ENCODE data around the gene PLA2G6.
"Not testable (repeated sequence)": the region's sequence is repeated elsewhere in the genome, so short reads cannot be mapped to it uniquely, and the experiment has no call there.

PLA2G6 gene

DNA sequence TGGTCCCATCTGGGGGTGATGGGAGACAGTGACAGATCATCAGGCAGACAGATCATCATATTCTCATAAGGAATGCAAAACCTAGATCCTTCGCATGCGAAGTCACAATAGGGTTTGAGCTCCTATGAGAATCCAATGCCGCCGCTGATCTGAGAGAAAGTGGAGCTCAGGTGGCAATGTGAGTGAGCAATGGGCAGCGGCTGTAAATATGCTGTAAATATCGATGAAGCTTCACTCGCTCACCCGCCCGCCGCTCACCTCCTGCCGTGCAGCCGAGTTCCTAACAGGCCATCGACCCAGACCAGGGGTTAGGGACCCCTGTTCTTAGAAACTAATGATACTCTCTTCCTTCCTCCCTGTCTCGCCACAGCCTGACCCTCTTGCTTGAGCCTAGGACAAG, 9.4 kb upstream of the PLA2G6 start:
- DNase-seq: no peak

GRCh38 chr22:38190581-38190980, 9.0 kb upstream of the PLA2G6 start:
- no peak for DNase-seq

DNA sequence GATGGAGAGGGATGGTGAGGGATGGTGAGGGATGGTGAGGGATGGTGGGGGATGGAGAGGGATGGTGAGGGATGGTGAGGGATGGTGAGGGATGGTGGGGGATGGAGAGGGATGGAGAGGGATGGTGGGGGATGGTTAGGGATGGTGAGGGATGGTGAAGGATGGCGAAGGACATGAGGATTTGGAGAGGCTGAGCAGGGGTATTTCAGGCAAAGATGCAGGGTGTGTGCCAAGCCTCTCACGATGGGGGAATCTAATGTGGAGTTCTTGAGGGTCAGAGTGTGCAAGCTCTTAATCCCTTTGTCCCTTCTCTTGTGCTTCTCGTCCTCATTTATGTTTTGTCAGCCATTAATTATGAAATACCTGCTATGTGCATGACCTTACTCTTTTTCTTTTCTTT, 7.5 kb upstream of the PLA2G6 start:
- DNase-seq: no peak

DNA sequence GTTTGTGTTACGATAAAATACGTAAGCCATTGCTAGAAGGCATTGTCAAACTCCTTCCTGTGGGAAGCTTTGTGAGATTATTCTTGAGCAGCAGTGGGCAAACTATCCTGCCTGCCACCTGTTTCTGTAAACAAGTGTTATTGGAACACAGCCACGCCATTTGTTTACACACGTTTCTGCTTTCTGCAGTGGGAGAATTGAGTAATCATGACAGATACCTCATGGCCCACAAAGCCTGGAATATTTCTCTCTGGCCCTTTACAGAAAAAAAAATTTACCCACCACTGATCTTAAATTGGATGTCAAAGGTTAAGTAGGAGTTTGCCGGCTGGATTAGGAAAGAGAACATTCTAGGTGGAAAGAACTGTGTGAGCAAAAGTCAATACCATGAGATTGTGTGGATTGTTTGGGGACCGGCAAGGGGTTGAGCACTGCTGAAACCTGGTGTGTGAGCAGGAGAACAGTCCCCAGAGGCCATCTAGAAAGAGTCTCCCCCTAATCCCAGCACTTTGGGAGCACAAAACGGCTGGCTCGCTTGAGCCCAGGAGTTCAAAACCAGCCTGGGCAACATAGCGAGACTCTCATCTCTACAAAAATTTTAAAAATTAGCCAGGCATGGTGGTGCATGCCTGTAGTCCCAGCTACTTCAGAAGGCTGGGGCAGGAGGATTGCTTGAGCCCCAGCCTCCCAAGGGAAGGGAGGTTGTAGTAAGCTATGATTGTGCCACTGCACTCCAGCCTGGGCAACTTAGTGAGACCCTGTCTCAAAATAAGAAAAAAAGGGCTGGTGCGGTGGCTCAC, 6.0 kb upstream of the PLA2G6 start:
- DNase-seq: no peak

GRCh38 chr22:38186429-38186828, 4.8 kb upstream of the PLA2G6 start:
- DNase-seq: no peak

GRCh38 chr22:38184788-38185187, 3.2 kb upstream of the PLA2G6 start:
- no peak for DNase-seq

- DNase-seq: no peak
Measured at GRCh38 chr22:38180841-38181452, 683 bp downstream of the PLA2G6 start.

GRCh38 chr22:38178605-38178937, 3.1 kb downstream of the PLA2G6 start:
- DNase-seq: not testable (repeated sequence)

DNA sequence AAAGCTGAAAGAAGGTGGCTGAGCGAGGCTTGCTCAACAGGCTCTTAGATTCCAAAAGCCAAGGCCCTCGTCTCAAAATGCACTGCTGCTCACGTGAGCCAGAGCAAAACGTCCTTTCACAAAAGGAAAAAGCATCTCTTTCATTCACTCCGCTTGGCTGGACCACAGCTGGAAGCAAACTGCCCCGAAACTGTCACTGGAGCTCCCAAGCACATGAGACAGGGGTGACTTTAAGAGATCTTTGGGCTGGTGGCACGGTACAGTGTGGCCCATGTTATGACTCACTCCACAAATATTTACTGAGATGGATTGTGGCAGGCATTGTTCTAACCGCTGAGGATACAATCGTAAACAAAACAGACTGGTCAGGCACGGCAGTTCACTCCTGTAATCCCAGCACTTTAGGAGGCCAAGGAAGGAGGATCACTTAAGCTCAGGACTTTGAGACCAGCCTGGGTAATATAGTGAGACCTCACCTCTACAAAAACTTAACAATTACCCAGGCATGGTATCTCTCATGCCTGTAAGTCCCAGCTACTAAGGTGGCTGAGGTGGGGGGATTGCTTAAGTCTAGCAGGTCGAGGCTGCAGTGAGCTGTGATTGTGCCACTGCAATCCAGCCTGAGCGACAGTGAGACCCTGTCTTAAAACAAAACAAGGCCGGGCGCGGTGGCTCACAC, 3.6 kb downstream of the PLA2G6 start:
- no peak for DNase-seq

GRCh38 chr22:38177571-38177925, 4.1 kb downstream of the PLA2G6 start:
- not testable (repeated sequence) for DNase-seq

DNA sequence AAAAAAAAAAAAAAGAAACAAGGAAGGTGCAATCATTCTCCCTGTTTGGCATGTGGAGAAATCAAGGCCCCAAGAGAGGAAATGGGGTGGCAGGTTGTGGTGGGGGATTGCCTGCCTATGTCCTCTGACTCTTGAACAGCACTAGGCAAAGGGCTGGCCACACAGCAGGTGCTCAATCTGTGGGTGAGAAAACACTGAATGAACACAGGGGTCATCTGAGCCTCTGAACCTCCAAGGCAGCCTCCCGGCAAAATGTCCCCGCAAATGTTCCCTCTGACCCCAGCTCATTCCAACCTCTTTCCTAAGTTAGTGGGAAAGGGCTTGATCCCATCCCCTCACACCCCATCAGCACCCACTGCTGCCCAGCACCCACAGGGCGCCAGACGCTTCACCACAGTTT, 4.6 kb downstream of the PLA2G6 start:
- no peak for DNase-seq

GRCh38 chr22:38176170-38176741, 5.4 kb downstream of the PLA2G6 start:
- DNase-seq: no peak

GRCh38 chr22:38175206-38176118, 6.2 kb downstream of the PLA2G6 start:
- DNase-seq: no peak

DNA sequence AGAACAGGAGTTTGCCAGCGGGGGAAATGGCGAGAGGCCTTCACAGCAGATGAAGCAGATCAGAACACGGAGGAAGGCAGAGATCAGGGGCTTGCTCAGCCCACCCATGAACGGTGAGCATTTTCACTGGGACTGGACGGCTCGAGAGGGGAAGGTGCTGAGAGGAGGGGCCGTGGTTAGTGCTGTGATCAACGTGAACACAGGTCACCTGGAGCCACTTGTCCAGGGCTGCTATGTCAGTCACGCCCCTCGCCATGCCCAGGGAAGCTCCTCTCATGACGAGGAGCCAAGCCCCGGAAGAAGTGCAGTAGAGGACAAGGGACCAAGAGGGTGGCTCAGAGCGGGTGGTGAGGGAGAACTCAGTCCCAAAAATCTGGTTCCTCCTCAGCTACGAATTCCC, 7.0 kb downstream of the PLA2G6 start:
- no peak for DNase-seq

GRCh38 chr22:38173641-38173906, 8.1 kb downstream of the PLA2G6 start:
- DNase-seq: no peak

DNA sequence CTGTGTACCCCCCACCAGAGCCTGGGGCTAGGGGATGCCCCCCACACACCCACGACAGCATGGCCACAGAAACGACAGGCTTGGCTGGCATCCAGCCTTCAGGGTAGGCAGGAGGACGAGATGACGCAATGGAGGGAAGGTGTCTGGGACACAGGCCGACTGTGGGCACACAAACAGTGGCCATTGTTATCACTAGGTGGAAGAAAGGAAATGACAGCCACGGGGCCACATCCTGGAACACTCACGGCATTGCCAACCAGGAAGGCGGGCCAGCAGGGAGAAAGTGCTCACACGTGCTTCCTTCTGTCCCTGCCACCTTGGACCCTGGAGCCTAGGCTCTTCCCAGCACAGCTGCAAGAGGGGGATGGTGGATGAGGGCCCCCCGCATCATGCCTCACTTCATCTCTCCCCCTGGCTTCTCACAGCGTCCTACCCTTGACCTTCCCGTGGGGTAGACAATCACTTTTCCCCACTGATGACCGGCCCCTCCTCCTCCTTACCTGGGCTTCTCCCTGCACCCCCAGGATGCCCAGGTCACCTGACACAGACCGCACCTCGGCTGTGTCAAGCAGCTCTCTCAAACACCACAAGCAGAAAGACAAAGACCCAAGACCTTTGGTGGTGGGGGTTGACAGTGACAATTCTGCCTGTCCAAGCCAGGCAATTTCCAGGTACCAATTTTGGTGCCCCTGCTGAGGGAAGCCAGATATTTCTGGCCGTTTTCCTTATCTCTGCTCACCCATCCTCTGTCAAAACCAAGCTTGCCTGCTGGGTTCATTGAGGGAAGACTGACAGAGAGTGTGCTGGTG, 8.6 kb downstream of the PLA2G6 start:
- no peak for DNase-seq

DNA sequence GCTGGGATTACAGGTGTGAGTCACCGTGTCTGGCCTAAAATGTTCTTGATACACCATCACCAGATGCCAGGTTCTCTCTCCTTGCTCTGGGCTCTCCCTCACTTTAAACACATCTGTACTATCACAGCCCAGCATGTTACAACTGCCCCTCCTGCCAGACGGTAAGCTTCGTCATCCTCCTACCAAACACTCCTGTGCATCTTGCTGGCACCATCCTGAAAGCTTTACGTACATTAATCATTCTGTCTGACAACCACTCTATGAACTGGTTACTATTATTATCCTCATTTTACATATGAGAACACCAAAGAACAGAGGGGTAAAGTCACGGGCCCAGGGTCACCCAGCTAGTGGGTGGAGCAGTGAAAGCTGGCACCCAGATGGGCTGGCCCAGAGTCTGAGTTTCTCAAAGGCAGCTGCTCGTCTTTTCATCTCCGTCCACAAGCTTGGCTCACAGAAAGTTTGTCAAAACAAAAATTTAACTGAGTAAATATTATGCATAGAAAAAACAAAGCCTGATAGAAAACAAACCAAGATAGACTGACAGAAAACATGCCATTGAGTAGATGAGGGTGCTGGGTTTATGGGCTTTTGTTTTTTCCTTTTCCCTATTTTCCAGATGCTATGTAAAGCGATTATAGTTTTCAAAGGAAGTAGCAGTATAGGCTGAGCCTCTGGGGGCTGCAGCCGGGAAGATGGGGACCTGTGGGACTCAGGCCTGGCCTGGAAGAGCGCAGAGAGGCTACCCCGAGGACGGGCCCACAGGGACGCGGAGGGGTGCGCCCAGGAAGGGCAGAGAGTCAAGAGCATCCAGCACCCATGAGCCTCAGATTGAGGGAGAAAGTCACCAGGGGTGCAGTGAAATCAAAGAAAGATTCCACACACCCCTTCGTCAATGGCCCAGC, 9.5 kb downstream of the PLA2G6 start:
- no peak for DNase-seq

DNA sequence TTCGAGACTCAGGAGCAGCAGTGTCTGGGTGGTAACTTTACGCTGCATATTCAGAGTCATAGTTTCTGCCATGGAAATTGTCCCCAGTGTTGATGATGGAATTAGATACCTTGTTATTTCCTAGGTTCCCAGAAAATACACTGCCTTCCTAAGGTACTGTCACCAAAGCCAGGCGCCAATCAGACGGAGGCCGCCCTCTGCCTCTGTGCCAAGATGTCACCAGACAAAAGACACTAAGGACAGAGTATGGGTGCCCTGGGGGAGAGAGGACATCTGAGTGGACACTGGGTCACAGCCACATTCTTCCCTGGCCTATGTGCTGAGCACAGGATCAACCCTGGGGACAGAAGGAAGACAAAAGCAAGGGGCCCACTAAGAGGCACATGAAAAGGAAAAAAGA, 11.2 kb downstream of the PLA2G6 start:
- DNase-seq: no peak

- no peak for DNase-seq
Measured at GRCh38 chr22:38169116-38169515, 12.5 kb downstream of the PLA2G6 start.

- DNase-seq: no peak
Measured at GRCh38 chr22:38167988-38168407, 13.6 kb downstream of the PLA2G6 start.

GRCh38 chr22:38165922-38166593, 15.6 kb downstream of the PLA2G6 start:
- DNase-seq: no peak
